IPS DF 4.7 (cell line): ENCODE results near the gene TNFSF8.

Experiments used
- DNase-seq: peaks from one replicate; pipeline ENCODE4 v3.0.0-alpha.2; 2013; ENCODE audit warnings: low spot score; ENCODE audit errors: extremely low read depth

TNFSF8 gene

GRCh38 chr9:114936581-114936980 is 6.2 kb upstream of the TNFSF8 start:
- DNase-seq: no peak

- DNase-seq: no peak
These were observed 4.7 kb upstream of the TNFSF8 start for GRCh38 chr9:114935119-114935518.

- DNase-seq: no peak
These were observed 2.1 kb upstream of the TNFSF8 start for GRCh38 chr9:114932502-114932901.

DNA sequence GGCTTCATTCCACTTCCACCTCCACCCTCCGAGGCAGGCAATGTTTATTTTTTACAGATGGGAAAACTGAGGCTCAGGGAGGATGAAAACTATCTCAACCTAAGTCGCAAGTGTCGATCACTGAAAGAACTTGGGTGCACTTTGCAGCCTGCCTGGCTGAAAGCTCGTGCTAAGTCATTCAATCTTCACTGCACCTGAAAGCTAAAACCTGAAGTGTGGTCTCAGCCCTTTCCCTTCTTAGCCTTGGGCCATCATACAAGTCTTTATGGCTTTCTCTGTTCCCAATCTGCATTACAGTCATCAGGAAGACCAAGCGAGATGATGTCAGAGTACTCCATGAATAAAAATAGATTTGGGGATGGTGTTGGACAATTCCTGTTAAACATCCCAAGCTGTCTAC is 1.0 kb upstream of the TNFSF8 start:
- DNase-seq: no peak

- no peak for DNase-seq
These were observed 1.2 kb downstream of the TNFSF8 start for GRCh38 chr9:114929201-114929600.

DNA sequence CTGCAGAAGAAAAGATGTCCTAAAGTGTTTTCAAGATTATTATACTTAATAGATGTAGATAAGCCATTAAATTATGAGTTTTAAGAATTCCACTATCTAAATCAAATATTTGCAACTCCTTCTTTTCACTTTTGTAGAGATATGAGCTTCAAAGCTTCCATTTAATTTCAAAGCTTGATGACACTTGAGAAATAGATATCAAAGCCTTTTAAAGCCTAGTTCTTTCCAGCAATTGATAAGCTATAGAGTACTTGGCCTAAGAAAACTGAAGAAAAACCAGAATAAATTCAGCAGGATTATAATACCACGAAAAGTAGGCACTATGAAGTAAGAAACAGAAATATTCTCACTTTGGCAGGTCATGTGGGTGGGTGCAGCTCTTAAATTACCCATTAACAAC is 1.7 kb downstream of the TNFSF8 start:
- DNase-seq: no peak

GRCh38 chr9:114928136-114928535 is 2.3 kb downstream of the TNFSF8 start:
- no peak for DNase-seq

DNA sequence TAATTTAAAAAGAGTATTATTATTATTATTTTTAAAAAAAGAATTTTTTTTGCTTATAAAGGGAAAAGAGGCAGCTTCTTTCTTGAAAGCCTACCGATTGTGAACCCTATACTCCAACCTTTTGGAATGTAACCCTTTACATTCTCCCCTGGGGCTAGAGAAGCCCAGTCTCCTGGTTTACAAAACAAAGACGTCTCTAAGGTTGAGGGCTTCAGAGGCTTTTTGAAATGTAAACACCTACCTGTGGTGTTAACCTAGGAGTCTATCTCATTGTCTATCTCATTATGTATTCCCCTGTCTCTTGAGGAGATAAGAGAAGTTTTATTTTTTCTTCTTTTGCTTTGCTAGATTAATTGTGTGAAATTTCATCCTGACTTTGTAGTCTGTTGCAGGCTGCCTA is 4.7 kb downstream of the TNFSF8 start:
- peak; percentile 36 for DNase-seq

DNA sequence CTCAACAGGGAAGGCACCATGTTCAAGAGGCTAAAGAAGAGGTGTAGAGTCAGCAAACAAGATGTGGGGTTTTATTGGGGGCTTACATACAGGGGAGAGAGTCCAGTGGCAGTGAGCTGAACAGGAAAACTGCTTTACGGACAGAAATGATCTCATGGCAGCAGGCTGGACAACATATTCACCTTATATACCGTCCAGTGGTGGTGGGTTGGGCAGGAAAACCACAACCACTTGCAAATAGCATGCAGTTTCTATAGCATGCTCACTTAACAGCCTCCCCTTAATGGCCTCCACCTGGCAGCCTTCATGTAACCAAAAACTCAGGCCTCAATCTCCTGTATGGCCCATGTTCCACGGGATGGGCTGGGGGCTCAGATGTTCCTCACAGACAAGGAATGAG is 5.4 kb downstream of the TNFSF8 start:
- no peak for DNase-seq

- DNase-seq: no peak
These were observed 6.1 kb downstream of the TNFSF8 start for GRCh38 chr9:114924327-114924726.

- DNase-seq: no peak
These were observed 6.5 kb downstream of the TNFSF8 start for GRCh38 chr9:114923918-114924317.

DNA sequence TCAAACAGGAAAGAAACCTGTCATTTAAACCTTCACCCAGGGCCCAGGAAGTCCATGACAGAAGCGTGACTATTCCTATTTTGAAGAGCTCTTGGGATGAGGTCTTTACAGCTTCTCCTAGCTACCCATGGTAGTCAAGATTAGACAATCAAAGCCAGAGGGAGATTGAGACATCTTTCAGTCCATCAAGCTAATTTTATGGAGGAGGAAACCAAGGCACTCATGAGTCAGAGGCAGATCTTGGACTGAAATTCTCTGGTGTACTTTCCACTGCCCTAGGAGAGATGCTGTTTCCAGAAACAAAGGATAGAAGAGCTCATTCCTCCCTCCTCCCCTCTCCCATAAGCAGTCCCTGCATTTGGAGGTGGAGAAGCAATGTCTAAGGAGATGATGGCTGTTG is 9.2 kb downstream of the TNFSF8 start:
- no peak for DNase-seq

DNA sequence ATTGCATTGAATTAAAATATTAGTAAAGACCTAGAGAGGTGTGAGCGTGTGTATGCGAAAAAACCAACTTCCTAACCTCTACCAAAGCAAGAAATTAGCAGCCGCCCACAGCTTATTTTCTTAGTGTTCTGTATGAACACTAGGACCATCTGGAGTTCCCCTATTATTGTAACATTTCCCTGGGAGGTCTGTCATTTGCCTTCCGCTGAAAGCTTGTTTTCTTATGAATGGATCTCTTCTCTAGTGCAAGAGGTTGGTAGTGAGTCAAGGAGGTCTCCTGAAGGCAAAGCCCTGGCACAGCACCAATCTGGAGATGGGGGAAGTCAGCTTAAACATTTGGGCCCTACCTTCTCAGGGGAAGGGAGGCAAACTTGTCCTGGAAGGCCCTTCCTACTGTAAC is 10.8 kb downstream of the TNFSF8 start:
- no peak for DNase-seq

DNA sequence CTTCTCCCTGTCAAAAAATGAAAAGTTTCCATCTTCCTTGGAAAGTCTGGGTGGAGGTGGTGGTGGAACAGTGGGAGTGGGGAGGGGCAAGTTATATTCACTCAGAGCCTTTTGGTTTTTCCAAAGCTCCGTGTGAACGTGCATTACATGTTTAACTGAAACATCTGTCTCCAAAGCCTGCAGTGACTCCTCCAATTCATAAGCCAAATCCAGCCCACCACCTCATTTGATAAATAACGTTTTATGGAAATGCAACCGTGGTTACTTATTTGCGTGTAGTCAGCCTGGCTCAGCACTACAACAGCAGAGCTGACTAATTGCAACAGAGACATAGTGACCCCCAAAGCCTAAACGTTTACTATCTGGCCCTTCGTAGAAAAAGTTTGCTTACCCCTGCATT is 13.9 kb downstream of the TNFSF8 start:
- no peak for DNase-seq

GRCh38 chr9:114914139-114914538 is 16.3 kb downstream of the TNFSF8 start:
- no peak for DNase-seq

GRCh38 chr9:114913656-114914055 is 16.7 kb downstream of the TNFSF8 start:
- no peak for DNase-seq

DNA sequence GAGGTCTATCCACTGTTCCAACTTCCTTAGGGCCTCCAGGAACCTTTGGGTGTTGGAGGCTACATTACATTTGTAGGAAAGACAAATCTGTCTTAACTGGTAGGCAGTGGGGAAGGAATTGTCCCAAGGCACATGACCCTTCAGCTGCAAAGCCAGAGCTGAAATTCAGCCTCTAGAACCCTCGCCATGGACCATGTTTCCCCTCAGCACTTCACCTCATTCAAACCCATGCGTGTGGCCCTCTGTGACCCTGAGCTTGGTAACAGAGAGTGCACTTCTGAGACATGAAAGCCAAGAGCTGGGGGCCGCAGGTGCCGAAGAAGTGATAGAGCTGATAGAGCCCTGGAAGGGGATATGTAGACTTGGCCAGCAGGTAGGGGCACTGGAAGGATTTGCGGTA is 17.2 kb downstream of the TNFSF8 start:
- no peak for DNase-seq

DNA sequence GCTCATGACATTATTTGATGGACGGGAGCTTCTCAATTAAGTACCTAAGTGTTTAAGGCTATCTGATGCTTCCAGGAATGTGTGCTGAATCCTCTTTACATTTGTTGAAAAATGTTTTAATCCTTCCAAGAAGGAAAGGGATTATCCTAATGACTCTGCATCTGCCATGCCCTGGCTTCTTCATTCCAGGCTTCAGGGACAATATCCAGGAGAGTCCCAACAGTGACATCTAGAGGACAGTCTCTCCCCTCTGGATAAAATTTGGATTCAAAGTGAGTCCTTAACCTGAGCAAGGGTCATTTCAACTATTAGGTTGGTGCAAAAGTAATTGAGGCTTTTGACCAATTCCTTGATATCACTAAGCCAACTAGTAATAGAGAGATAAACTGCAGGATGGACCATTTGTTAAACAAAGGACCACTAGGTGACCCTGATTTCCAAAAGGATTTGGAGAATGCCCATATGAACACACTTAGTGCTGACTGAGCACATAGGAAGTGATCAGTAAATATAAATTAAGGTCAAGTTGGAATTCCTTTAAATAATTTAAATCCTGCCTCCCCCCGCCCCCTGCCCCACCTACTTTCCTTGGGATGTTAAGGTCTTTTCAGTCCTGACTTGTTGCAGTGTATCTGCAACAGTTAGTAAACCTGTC is 19.1 kb downstream of the TNFSF8 start:
- no peak for DNase-seq

GRCh38 chr9:114910541-114910940 is 19.9 kb downstream of the TNFSF8 start:
- DNase-seq: no peak

DNA sequence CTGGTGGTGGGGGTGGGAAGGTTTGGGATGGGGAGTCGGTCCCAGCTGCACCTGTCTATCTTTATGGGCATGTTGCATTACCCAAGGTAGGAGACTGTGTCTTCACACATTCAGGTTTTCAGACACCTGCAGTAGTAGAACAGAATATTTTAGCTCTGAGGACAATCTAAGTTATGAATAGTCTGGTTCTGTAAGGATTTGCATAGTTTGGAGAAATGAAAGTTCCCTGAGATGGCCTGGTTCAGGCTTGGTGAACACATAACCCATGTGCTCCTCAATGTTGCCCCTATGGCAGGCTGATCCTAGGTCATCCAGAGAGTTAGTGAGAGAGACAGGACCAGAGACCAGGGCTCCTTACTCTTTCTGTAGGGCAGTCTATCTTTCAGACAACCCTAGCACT is 20.7 kb downstream of the TNFSF8 start:
- no peak for DNase-seq

GRCh38 chr9:114908805-114909448 is 21.5 kb downstream of the TNFSF8 start:
- DNase-seq: no peak

DNA sequence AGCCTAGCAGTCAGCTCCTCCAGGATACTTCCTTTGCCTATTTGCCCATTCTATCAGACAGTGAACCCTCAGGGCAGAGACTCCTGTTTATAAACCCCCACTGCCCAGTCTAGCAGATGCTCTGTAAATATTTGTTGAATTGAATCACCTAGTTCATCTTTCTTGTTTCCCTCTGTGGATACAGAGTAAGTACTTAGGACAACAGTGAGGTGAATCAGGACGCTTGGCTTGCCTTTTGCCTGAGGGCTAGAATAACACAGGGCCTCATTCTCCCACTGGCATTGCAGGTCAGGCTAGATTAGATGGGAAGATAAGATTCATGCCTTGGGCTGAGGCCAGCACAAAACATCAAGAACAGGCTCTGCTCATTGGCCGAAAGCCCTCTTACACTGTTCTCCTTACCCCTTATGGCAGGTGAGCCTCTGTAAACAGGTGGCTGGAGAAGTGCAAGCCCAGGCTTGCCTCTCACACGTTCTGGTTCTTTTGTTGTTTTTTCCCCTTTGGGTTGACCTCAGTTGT is 22.2 kb downstream of the TNFSF8 start:
- DNase-seq: no peak

DNA sequence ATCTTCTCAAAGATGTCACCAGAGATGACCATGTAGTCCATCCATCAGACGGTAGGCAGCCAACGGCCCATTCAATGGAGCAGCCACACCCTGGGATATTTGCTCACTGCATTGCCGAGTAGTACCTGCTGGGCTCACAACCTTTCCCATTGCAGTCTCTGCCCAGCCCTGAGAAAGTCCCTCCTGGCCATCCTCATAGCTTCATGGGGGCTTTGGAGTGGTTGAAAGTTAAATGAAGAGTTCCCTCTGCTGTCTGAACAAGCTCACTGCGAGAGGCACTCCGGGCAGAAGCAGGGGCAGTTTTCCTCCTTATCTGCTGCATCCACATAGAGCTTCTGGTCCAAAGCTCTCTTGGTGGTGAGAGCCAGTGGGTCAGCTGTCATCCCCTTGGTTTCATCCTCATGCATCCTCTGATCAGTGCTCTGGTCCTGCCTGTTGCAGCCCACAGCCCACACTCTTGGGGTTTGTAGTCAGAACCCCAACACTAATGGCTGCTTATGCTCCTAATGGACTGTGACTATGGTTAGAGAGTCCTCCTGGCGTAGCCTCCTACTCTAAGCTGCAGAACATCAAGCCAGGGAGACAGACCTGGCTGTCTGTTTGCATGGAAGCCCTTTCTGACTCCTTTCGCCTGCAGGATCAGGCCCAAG is 23.3 kb downstream of the TNFSF8 start:
- DNase-seq: peak; percentile 80
